Osteocyte (in vitro differentiated cells): ENCODE data around the gene IQCF5. TPM values are rescaled to one million over a fixed set of nuclear protein-coding genes. Genes with fewer than 3 reads are reported as not detected.
"Not testable (repeated sequence)": the region's sequence is repeated elsewhere in the genome, so short reads cannot be mapped to it uniquely, and the experiment has no call there.

Source experiments
- DNase-seq: peaks from one replicate; pipeline ENCODE4 v3.0.0; 2021; ENCODE audit warnings: mixed read lengths; ENCODE audit not compliant: unreplicated experiment; ENCODE audit errors: extremely low spot score
- H3K27ac Mint-ChIP-seq: one replicate; pipeline ENCODE4 v1.8.0; 2021; ENCODE audit warnings: mild to moderate bottlenecking, mixed read lengths; ENCODE audit not compliant: unreplicated experiment
- H3K27me3 Mint-ChIP-seq: one replicate; pipeline ENCODE4 v1.8.0; 2021; ENCODE audit warnings: mixed read lengths; ENCODE audit not compliant: unreplicated experiment
- H3K36me3 Mint-ChIP-seq: one replicate; pipeline ENCODE4 v1.8.0; 2021; ENCODE audit warnings: mixed read lengths; ENCODE audit not compliant: unreplicated experiment
- H3K4me1 Mint-ChIP-seq: one replicate; pipeline ENCODE4 v1.8.0; 2021; ENCODE audit warnings: mixed read lengths; ENCODE audit not compliant: unreplicated experiment
- H3K4me3 Mint-ChIP-seq: one replicate; pipeline ENCODE4 v1.8.0; 2021; ENCODE audit warnings: mild to moderate bottlenecking, moderate library complexity, mixed read lengths; ENCODE audit not compliant: unreplicated experiment
- H3K9me3 Mint-ChIP-seq: one replicate; pipeline ENCODE4 v1.8.0; 2021; ENCODE audit warnings: mixed read lengths; ENCODE audit not compliant: unreplicated experiment
- total RNA-seq: library from RNA; stranded (reverse); gene quantifications from 2 replicates; pipeline ENCODE4 v1.2.1, GENCODE V29; 2021
- TF ChIP-seq, protein P1 (sequence below): fragments of 200-600 bp; sonication (generic); IDR thresholded peaks from 2 replicates; pipeline ENCODE4 v1.5.0; 2021; ENCODE audit warnings: antibody characterized with exemption, mild to moderate bottlenecking, moderate library complexity

The IQCF5 gene
- total RNA-seq, 1 donor from 2014 or later: not detected

GRCh38 chr3:51862886-51863285, 12.5 kb downstream of the IQCF5 start:
- no peak for DNase-seq
- Mint-ChIP-seq H3K36me3 (no peaks in the 10 kb centered on the region), H3K4me3 (no peak overlapping the region), H3K4me1 (no peaks in the 10 kb centered on the region), H3K9me3 (no peaks in the 10 kb centered on the region), H3K27me3 (peaks cover 20% of the 10 kb centered on the region), H3K27ac (no peak overlapping the region)
- TF ChIP-seq, protein P1, sequence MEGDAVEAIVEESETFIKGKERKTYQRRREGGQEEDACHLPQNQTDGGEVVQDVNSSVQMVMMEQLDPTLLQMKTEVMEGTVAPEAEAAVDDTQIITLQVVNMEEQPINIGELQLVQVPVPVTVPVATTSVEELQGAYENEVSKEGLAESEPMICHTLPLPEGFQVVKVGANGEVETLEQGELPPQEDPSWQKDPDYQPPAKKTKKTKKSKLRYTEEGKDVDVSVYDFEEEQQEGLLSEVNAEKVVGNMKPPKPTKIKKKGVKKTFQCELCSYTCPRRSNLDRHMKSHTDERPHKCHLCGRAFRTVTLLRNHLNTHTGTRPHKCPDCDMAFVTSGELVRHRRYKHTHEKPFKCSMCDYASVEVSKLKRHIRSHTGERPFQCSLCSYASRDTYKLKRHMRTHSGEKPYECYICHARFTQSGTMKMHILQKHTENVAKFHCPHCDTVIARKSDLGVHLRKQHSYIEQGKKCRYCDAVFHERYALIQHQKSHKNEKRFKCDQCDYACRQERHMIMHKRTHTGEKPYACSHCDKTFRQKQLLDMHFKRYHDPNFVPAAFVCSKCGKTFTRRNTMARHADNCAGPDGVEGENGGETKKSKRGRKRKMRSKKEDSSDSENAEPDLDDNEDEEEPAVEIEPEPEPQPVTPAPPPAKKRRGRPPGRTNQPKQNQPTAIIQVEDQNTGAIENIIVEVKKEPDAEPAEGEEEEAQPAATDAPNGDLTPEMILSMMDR: no peak

GRCh38 chr3:51860703-51861665, 14.4 kb downstream of the IQCF5 start, which contains the start of gene IQCF2:
Gene IQCF2, plus strand, starts transcription at chr3:51861615. Its CDS starts 52 bp downstream, at chr3:51861667.
- Mint-ChIP-seq H3K27me3 (peaks cover 12% of the 10 kb centered on the region), H3K36me3 (no peaks in the 10 kb centered on the region), H3K9me3 (peaks cover 5% of the 10 kb centered on the region), H3K4me3 (no peak within 1 kb of the TSS), H3K4me1 (no peaks in the 10 kb centered on the region), H3K27ac (no peak within 1 kb of the TSS)
- no peak for DNase-seq
- TF ChIP-seq, protein P1: no peak

- not testable (repeated sequence) for H3K27me3 Mint-ChIP-seq, H3K4me3 Mint-ChIP-seq, H3K9me3 Mint-ChIP-seq, H3K36me3 Mint-ChIP-seq, DNase-seq, H3K4me1 Mint-ChIP-seq, H3K27ac Mint-ChIP-seq
Measured at GRCh38 chr3:51855411-51855810, 20.0 kb downstream of the IQCF5 start.

GRCh38 chr3:51845129-51845528, 30.3 kb downstream of the IQCF5 start:
- Mint-ChIP-seq H3K27ac (no peak overlapping the region), H3K9me3 (peaks cover 7% of the 10 kb centered on the region), H3K27me3 (peaks cover 30% of the 10 kb centered on the region), H3K36me3 (no peaks in the 10 kb centered on the region), H3K4me1 (no peaks in the 10 kb centered on the region), H3K4me3 (no peak overlapping the region)
- no peak for DNase-seq
- TF ChIP-seq, protein P1: no peak

- peaks cover 5% of the 10 kb centered on the region for H3K9me3 Mint-ChIP-seq
- peaks cover 5% of the 10 kb centered on the region for H3K27me3 Mint-ChIP-seq
- TF ChIP-seq, protein P1: no peak
- peak; percentile 38 for DNase-seq
- no peak overlapping the region for H3K4me3 Mint-ChIP-seq
- no peaks in the 10 kb centered on the region for H3K4me1 Mint-ChIP-seq
- H3K27ac Mint-ChIP-seq: no peak overlapping the region
- H3K36me3 Mint-ChIP-seq: no peaks in the 10 kb centered on the region
Measured at GRCh38 chr3:51836606-51837005, 38.8 kb downstream of the IQCF5 start.
